Loucy (cell line): ENCODE measurements around the gene PPP1R12B.
"Not testable (repeated sequence)": the region's sequence is repeated elsewhere in the genome, so short reads cannot be mapped to it uniquely, and the experiment has no call there.

ENCODE experiments used
- H2AFZ ChIP-seq: fragments of 200-600 bp; sonication (generic); 2 replicates; pipeline ENCODE4 v1.6.0; 2016; ENCODE audit warnings: antibody characterized with exemption, mild to moderate bottlenecking, low read length, moderate library complexity
- H3F3A ChIP-seq: fragments of 200-600 bp; 2 replicates; pipeline ENCODE4 v1.6.0; 2016; ENCODE audit warnings: antibody characterized with exemption, low read depth, mild to moderate bottlenecking
- H3K27me3 ChIP-seq: fragments of 200-600 bp; sonication (generic); 2 replicates; pipeline ENCODE4 v1.6.1; 2014; ENCODE audit warnings: low read length, mild to moderate bottlenecking; ENCODE audit not compliant: insufficient read depth, poor library complexity, severe bottlenecking
- H3K36me3 ChIP-seq: fragments of 200-600 bp; sonication (generic); 2 replicates; pipeline ENCODE4 v1.6.1; 2016; ENCODE audit warnings: low read length; ENCODE audit not compliant: insufficient read depth
- H3K4me1 ChIP-seq: fragments of 200-600 bp; sonication (generic); 2 replicates; pipeline ENCODE4 v1.5.1; 2014; ENCODE audit warnings: low read length, mild to moderate bottlenecking; ENCODE audit not compliant: insufficient read depth, poor library complexity, severe bottlenecking
- H3K4me2 ChIP-seq: fragments of 200-600 bp; sonication (generic); 2 replicates; pipeline ENCODE4 v1.6.0; 2014; ENCODE audit warnings: antibody characterized with exemption, low read length, low read depth, mild to moderate bottlenecking; ENCODE audit not compliant: poor library complexity, severe bottlenecking
- H3K4me3 ChIP-seq: fragments of 200-600 bp; sonication (generic); 2 replicates; pipeline ENCODE4 v1.5.1; 2014; ENCODE audit warnings: low read length, mild to moderate bottlenecking, mixed read lengths; ENCODE audit not compliant: poor library complexity, severe bottlenecking
- H3K79me2 ChIP-seq: fragments of 200-600 bp; sonication (generic); 2 replicates; pipeline ENCODE4 v1.6.1; 2014; ENCODE audit warnings: low read length; ENCODE audit not compliant: insufficient read depth
- H3K9ac ChIP-seq: fragments of 200-600 bp; sonication (generic); 2 replicates; pipeline ENCODE4 v1.6.0; 2014; ENCODE audit warnings: mild to moderate bottlenecking, low read depth, low read length, moderate library complexity; ENCODE audit not compliant: poor library complexity, severe bottlenecking
- H3K9me2 ChIP-seq: fragments of 200-600 bp; sonication (generic); replicated peaks from 2 replicates; pipeline ENCODE4 v1.6.1; 2016; ENCODE audit warnings: low read depth, low read length, mixed read lengths
- H3K9me3 ChIP-seq: fragments of 200-600 bp; sonication (generic); 2 replicates; pipeline ENCODE4 v1.6.1; 2014; ENCODE audit warnings: mild to moderate bottlenecking, antibody characterized with exemption, low read length, low read depth; ENCODE audit not compliant: insufficient read depth
- H4K20me1 ChIP-seq: fragments of 200-600 bp; sonication (generic); 2 replicates; pipeline ENCODE4 v1.6.0; 2014; ENCODE audit warnings: antibody characterized with exemption, low read length, mild to moderate bottlenecking; ENCODE audit not compliant: insufficient read depth, poor library complexity, severe bottlenecking
- EZH2phosphoT487 ChIP-seq: fragments of 200-600 bp; IDR thresholded peaks from 2 replicates; pipeline ENCODE4 v1.6.1; 2018; ENCODE audit warnings: antibody characterized with exemption, mild to moderate bottlenecking, moderate library complexity, borderline replicate concordance
- TF ChIP-seq, protein P1 (sequence below): fragments of 200-600 bp; sonication (generic); conservative IDR thresholded peaks from 2 replicates; pipeline ENCODE4 v1.5.1; 2014; ENCODE audit warnings: mild to moderate bottlenecking, antibody characterized with exemption, low read length

PPP1R12B gene

DNA sequence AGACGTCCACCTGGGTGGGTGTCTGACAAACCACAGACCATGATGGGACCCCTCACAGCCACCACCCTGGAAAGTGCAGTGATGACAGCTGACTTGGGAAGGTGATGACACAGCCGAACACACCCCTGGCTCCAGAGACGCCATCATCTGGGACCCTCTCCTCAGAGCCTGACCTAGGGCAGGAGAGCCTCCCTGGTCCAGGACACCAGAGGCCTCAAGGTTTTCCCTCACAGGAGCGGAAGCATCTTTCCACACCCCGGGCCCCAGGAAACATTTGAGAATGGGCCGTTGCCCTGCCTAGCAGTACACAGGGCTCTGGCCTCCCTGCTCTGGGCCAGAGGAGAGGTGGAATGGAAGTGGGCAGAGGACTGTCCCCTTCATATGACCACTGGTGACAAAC is 282.0 kb downstream of the PPP1R12B start:
- Histone ChIP-seq H3F3A (no peaks in the 10 kb centered on the region), H3K9me3 (no peaks in the 10 kb centered on the region), H3K4me1 (peaks cover 30% of the 10 kb centered on the region), H2AFZ (no peak overlapping the region), H3K9me2 (no peaks in the 10 kb centered on the region), H3K79me2 (no peaks in the 10 kb centered on the region), H3K4me3 (no peak overlapping the region), H3K27me3 (no peaks in the 10 kb centered on the region), H3K36me3 (no peaks in the 10 kb centered on the region), H4K20me1 (no peaks in the 10 kb centered on the region), H3K9ac (no peak overlapping the region), H3K4me2 (no peak overlapping the region)
- no peak for TF ChIP-seq EZH2phosphoT487
- TF ChIP-seq, protein P1, sequence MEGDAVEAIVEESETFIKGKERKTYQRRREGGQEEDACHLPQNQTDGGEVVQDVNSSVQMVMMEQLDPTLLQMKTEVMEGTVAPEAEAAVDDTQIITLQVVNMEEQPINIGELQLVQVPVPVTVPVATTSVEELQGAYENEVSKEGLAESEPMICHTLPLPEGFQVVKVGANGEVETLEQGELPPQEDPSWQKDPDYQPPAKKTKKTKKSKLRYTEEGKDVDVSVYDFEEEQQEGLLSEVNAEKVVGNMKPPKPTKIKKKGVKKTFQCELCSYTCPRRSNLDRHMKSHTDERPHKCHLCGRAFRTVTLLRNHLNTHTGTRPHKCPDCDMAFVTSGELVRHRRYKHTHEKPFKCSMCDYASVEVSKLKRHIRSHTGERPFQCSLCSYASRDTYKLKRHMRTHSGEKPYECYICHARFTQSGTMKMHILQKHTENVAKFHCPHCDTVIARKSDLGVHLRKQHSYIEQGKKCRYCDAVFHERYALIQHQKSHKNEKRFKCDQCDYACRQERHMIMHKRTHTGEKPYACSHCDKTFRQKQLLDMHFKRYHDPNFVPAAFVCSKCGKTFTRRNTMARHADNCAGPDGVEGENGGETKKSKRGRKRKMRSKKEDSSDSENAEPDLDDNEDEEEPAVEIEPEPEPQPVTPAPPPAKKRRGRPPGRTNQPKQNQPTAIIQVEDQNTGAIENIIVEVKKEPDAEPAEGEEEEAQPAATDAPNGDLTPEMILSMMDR: no peak

DNA sequence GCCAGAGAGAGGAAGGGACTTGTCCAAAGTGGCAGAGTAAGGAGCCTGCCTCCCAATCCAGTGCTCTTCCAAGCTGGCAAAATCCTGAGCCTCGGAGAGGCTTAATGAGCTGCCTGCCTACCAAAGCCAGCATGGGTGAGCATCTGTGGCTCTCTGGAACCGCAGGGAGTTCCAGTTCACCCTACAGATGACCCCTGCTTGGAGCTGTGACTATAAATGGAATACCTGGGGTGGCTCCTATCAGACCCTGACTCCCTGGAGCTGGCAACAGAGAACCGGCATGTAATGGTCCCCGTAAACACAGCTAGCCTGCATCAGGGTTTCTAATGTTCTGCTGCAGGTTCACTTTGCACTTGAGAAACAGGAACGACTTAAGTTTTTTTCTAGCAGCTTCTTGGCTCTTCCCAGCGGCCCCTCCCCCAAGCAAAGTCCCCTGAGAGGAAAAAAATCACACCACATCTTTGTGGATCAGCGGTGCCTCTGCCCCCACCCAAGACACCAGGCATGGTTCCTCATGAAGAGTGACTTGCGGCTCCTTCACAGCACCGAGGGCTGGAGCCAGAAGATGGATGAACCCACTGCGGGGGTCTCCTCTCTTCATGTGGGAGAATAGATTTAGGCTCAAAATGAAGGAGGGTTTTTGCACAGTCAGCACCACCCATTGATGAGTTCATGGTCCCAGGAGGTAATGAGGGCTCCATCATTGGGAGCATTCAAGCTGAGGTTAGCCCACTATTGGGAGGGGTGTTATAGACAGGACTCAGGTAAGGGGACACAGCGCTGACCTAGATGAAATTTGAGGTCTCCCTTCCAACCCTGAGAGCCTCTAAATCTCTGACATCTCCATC is 282.8 kb downstream of the PPP1R12B start:
- Histone ChIP-seq H3K9me3 (no peaks in the 10 kb centered on the region), H2AFZ (no peak overlapping the region), H3K9me2 (no peaks in the 10 kb centered on the region), H3K4me2 (no peak overlapping the region), H3K27me3 (no peaks in the 10 kb centered on the region), H3F3A (no peaks in the 10 kb centered on the region), H4K20me1 (no peaks in the 10 kb centered on the region), H3K36me3 (no peaks in the 10 kb centered on the region), H3K4me3 (no peak overlapping the region), H3K9ac (no peak overlapping the region), H3K4me1 (peaks cover 30% of the 10 kb centered on the region), H3K79me2 (no peaks in the 10 kb centered on the region)
- TF ChIP-seq, protein P1: no peak

DNA sequence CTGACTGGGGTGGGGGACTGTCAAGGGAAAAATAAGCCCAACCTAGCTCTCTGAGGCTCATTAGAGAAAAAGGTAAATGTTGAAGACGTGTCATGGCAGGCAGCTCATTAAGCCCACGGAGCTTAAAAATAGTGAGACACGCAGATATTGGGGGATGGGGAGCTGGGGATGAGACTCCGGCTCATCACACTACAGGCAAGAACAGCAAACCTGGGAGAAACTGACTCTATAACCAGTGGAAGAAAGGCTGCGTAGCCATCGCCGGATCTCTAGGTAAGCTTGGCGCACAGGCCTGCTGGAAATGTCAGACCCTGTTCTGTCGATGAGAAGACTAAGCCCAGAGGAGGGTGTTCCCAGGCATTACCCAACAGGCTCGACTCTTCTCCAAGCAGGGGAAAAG is 283.7 kb downstream of the PPP1R12B start:
- no peak overlapping the region for H3K9ac ChIP-seq
- no peak overlapping the region for H3K4me2 ChIP-seq
- no peaks in the 10 kb centered on the region for H3K36me3 ChIP-seq
- peaks cover 25% of the 10 kb centered on the region for H3K4me1 ChIP-seq
- no peaks in the 10 kb centered on the region for H3F3A ChIP-seq
- H3K79me2 ChIP-seq: no peaks in the 10 kb centered on the region
- H3K4me3 ChIP-seq: no peak overlapping the region
- no peaks in the 10 kb centered on the region for H4K20me1 ChIP-seq
- no peaks in the 10 kb centered on the region for H3K9me3 ChIP-seq
- TF ChIP-seq, protein P1: no peak
- TF ChIP-seq EZH2phosphoT487: no peak
- H3K27me3 ChIP-seq: no peaks in the 10 kb centered on the region
- H2AFZ ChIP-seq: no peak overlapping the region
- no peaks in the 10 kb centered on the region for H3K9me2 ChIP-seq

- not testable (repeated sequence) for H3K9me2 ChIP-seq, H2AFZ ChIP-seq, H3K9me3 ChIP-seq, H3K9ac ChIP-seq, H4K20me1 ChIP-seq, H3K27me3 ChIP-seq, H3K4me1 ChIP-seq, H3K4me2 ChIP-seq, H3K36me3 ChIP-seq, H3F3A ChIP-seq, H3K4me3 ChIP-seq, H3K79me2 ChIP-seq
Measured at GRCh38 chr1:202636171-202636570, 287.7 kb downstream of the PPP1R12B start.

GRCh38 chr1:202637321-202638018 is 289.0 kb downstream of the PPP1R12B start:
- H3K36me3 ChIP-seq, H3F3A ChIP-seq, H3K9me3 ChIP-seq, H3K79me2 ChIP-seq, H3K9me2 ChIP-seq, H3K4me3 ChIP-seq, H3K4me1 ChIP-seq, H2AFZ ChIP-seq, H3K9ac ChIP-seq, H3K4me2 ChIP-seq, H4K20me1 ChIP-seq, H3K27me3 ChIP-seq: not testable (repeated sequence)
